HG02981 (cell line): ENCODE results near the gene SLC25A36.

Source experiments
- ATAC-seq: cut with Tn5 transposase; IDR thresholded peaks from one replicate; pipeline ENCODE4 v1.9.1; 2021; ENCODE audit warnings: mild to moderate bottlenecking, moderate library complexity; ENCODE audit not compliant: unreplicated experiment

The SLC25A36 gene

DNA sequence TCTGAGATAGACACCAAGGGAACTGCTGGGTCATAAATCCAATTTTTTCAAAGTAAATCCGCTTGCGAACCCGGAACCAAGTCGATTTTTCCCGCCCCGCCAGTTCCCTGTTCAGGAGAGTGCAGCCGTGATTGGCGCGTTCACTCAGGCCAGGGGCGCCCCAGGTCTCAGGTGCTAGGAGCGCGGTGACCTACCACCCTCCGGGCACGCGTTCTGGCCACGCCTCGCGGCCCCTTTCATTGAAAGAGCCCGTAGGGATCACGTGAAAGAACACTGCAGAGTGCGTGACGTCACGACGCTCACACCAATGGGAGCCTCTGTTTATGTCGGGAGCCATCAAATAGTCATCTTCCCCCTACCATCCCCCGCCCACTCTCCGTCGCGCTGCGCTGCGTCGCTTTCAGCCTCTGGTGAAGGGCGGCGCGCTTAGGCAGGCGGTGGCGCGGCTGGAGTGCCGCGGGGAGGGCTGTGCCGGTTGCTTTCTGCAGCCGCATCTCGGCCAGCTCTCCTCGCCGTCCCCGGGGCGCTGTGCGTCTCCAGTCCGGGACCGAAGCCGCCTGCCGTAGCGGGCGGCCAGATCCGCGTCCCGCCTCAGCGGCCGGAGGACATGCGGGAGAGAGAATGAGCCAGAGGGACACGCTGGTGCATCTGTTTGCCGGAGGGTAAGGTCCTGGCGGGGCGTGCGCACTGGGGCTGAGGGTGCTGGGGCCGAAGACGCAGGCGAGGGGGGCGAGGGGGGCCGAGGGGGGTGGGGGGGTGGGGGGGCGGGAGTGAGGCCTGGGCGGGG, at the start of gene SLC25A36:
TSS of gene SLC25A36 (plus strand) at position 403 of the 787 bp plus-strand sequence. CDS start at position 622, 219 bp downstream.
- ATAC-seq: peak; percentile 97

DNA sequence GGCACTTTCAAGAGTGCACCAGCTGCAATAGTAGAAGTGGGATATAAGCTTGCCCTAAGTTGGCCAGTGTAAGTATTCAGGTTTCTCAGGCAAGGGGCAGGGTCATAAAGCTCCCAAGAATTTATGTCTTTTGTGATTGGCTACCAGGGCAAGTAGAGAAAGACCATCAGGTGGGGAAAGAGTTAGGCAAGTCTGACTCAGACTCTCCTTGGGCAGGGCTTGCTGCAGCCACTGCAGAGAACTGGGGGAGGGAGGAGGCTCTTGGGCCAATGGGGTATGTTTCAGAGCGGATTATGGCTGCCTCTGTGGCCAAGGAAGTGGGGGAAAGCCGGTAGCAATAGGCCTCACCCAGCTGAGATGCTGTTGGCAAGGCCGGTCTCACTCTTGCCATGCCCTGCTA, 44.6 kb upstream of the SLC25A36 start:
- ATAC-seq: no peak

- ATAC-seq: no peak
Measured at GRCh38 chr3:140898340-140899180, 43.1 kb upstream of the SLC25A36 start.

- no peak for ATAC-seq
Measured at GRCh38 chr3:140899363-140899762, 42.3 kb upstream of the SLC25A36 start.

GRCh38 chr3:140902791-140903190, 38.8 kb upstream of the SLC25A36 start:
- ATAC-seq: no peak

DNA sequence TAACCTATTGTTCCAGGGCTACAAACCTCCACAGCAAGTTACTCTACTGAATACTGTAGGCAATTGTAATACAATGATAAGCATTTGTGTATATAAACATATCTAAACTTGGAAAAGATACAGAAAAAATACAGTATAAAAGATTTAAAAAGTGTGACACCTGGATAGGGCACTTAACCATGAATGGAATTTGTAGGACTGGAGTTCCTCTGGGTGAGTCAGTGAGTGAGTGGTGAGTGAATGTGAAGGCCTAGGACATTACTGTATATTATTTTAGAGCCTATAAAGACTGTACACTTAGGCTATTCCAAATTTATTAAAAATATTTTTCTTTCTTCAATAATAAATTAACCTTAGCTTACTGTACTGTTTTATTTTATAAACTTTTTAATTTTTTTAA, 38.4 kb upstream of the SLC25A36 start:
- ATAC-seq: no peak

DNA sequence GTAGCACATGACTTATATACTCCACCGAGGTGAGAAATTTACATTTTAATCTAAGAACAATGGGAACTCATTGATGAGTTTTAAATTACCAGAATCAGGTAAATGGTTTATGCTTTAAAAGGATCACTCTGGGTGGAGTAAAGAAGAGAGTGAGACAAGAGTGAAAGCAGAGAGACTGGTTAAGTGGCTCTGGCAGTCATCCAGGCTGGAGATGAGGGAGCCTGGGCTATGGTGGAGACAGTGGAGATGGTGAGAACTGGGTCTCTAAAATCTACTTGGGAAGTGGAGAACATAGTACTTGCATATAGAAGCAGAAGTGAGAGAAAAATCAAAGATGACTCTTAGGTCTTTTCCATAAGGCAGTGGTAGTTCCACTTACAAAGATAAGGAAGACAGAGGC, 37.1 kb upstream of the SLC25A36 start:
- ATAC-seq: no peak

DNA sequence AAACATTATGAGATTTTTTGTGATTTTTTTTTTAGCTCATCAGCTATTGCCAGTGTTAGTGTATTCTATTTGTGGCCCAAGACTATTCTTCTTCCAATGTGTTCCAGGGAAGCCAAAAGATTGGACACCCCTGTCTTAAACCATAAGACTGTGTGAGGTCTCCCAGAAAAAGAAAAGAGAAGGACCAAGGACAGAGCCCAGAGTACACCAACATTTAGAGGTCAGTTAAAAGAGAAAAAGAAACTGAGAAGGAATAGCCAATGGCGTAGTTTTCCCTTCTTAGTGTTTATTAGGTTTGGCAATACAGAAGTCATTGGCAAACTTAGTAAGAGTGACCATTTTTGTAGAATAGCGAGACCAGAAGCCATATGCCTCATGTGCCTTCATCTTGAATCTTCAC, 36.1 kb upstream of the SLC25A36 start:
- ATAC-seq: no peak

GRCh38 chr3:140906785-140907184, 34.9 kb upstream of the SLC25A36 start:
- peak; percentile 54 for ATAC-seq

GRCh38 chr3:140910860-140911259, 30.8 kb upstream of the SLC25A36 start:
- no peak for ATAC-seq

DNA sequence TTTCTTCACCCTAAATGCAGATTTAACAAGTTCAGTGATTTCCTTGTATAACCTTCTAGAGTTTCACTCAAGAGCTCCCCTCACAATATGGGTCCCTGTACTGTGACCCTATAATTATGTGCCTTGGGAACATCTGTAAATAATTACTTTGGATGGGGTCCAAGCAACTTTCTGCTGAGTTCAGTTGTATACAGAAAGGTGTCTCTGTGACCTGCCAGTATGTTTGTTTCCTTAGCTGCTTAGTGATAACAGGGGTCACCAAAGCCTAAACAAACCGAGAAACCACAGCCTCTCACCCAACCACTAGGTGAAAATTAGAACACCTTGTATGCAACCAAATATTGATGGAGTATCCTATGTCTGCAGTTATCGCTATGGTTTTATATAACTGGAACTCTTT, 29.8 kb upstream of the SLC25A36 start:
- ATAC-seq: no peak

DNA sequence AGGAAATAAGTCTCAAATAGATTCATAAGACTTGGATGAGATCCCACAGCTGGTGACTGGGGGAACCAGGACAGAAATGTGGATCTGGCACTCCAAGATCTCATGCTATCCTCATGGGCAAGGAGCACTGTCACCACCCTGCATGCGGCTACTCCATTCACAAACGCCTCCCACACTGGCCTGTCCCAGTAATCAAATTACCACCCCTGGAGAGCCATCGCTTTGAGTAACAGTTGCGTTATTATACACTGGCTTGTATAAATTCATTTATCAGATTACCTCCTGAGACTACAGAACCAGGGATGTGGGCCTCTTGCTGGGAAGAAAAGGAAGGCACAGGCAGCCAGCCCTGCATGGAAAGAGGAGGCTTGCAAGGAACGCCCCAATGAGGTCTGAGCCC, 27.9 kb upstream of the SLC25A36 start:
- ATAC-seq: no peak

DNA sequence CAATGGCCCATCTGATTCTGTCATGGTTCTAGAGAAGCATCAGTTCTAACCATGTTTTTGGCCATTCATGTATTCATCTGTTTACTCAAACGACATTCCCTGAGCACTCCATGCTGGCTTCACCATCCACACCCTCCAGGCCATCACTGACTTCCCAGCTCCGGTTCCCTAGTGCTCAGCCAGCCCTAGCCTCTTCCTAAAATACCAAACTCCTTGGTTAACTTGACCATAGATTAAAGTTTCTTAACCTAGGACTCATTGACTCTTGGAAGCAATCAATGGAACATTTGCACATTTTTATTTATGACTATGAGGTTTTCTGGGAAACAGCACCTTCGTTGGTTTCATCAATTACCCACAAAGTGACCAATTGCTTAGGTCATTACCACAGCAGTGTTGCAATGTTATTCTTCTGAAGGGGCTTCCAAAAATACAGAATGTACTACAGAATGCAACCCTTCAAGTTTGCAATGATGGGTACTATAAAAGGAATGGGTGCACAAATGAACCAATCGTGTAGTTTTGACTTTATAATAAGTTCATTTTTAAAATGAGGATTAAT, 27.2 kb upstream of the SLC25A36 start:
- no peak for ATAC-seq

DNA sequence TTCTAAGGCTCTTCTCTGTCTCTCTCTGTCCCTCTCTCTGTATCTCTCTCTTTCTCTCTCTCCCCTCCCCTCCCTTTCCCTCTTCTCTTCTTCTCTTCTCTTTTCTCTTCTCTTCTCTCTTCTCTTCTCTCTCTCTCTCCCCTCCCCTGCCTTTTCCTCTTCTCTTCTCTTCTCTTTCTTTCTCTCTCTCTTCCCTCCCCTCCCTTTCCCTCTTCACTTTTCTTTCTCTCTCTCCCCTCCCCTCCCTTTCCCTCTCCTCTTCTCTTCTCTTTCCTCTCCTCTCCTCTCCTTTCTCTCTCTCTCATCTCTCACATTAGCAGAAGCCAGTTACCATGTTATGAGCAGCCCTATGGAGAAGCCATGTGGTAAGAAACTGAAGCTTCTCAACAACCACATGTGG, 25.0 kb upstream of the SLC25A36 start:
- no peak for ATAC-seq

DNA sequence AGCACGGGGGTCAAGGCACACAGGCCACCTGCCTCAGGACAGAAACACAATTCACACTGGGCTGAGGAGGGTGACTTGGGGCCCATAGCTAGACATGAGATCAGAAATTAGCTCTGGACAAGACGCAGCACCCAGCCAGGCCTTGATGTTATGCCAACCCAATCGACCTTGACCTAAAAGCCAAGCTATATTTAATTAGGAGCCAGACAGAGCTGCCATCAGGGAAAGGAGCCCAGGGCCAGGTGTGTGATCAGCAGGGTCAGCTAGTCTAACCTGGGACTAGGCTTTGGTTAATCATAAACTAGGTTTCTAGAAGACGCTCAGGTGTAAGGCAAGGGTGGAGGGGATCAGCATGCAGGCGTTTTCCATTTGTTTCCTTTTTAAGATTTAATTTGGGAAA, 23.9 kb upstream of the SLC25A36 start:
- no peak for ATAC-seq

DNA sequence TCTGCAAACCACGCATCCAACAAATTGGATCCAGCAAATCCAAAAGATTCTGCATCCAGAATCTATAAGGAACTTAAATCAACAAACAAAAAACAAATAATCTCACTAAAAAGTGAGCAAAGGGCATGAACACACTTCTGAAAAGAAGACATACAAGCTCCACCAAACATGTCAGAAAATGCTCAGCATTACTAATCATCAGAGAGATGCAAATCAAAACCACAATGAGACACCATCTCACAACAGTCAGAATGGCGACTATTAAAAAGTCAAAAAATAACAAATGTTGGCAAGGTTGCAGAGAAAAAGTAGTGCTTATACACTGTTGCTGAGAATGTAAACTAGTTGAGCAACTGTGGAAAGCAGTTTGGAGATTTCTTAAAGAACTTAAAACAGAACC, 21.6 kb upstream of the SLC25A36 start:
- ATAC-seq: no peak

- ATAC-seq: no peak
Measured at GRCh38 chr3:140922634-140923033, 19.0 kb upstream of the SLC25A36 start.

GRCh38 chr3:140924097-140924873, 17.4 kb upstream of the SLC25A36 start:
- ATAC-seq: no peak

- ATAC-seq: no peak
Measured at GRCh38 chr3:140927279-140928069, 14.2 kb upstream of the SLC25A36 start.

- ATAC-seq: no peak
Measured at GRCh38 chr3:140929446-140929845, 12.2 kb upstream of the SLC25A36 start.
